HG03432 (cell line): ENCODE measurements around the gene NFKBIB.

Experiments used
- ATAC-seq: cut with Tn5 transposase; IDR thresholded peaks from one replicate; pipeline ENCODE4 v1.9.1; 2021; ENCODE audit warnings: mild to moderate bottlenecking, moderate library complexity; ENCODE audit not compliant: unreplicated experiment

Gene NFKBIB

GRCh38 chr19:38952395-38953165 is 52.8 kb downstream of the NFKBIB start:
- ATAC-seq: no peak

- no peak for ATAC-seq
Measured at GRCh38 chr19:38953677-38954076, 53.9 kb downstream of the NFKBIB start.

- no peak for ATAC-seq
Measured at GRCh38 chr19:38956264-38956663, 56.5 kb downstream of the NFKBIB start.

- ATAC-seq: no peak
Measured at GRCh38 chr19:38958301-38958700, 58.5 kb downstream of the NFKBIB start.
